ACHN (cell line): ENCODE results near the gene ZFAND4.
"Not testable (repeated sequence)": the region's sequence is repeated elsewhere in the genome, so short reads cannot be mapped to it uniquely, and the experiment has no call there.

Experiments used
- DNase-seq: peaks from one replicate; pipeline ENCODE4 v3.0.0-alpha.2; 2015
- in situ Hi-C: cut with HindIII; loops from 2 replicates; pipeline ENCODE4 v1.10.0; 2017; ENCODE audit warnings: low sequenced_read_pairs, low pct_ligation_motif_present, low pct_unique_long_range_greater_than_20kb

Gene ZFAND4

GRCh38 chr10:45647118-45647517 is 25.5 kb downstream of the ZFAND4 start:
- in situ Hi-C loops: no loop called here
- no peak for DNase-seq

- DNase-seq: no peak
- in situ Hi-C loops: no loop called here
Observed at GRCh38 chr10:45646384-45647050, 26.1 kb downstream of the ZFAND4 start.

GRCh38 chr10:45644527-45644926 is 28.0 kb downstream of the ZFAND4 start:
- DNase-seq: no peak
- in situ Hi-C loops: no loop called here

- in situ Hi-C loops: no loop called here
- no peak for DNase-seq
Observed at GRCh38 chr10:45640941-45641340, 31.6 kb downstream of the ZFAND4 start.

- in situ Hi-C loops: no loop called here
Observed at GRCh38 chr10:45640049-45640448, 32.5 kb downstream of the ZFAND4 start.

GRCh38 chr10:45627412-45628048 is 45.0 kb downstream of the ZFAND4 start:
- DNase-seq: no peak
- in situ Hi-C loops: no loop called here

More at GRCh38 chr10:45640049-45640448, 32.5 kb downstream of the ZFAND4 start:
- no peak for DNase-seq

GRCh38 chr10:45625879-45626278 is 46.7 kb downstream of the ZFAND4 start:
- in situ Hi-C loops: no loop called here
- no peak for DNase-seq

GRCh38 chr10:45624724-45625123 is 47.8 kb downstream of the ZFAND4 start:
- no peak for DNase-seq
- in situ Hi-C loops: no loop called here

GRCh38 chr10:45614869-45615268 is 57.7 kb downstream of the ZFAND4 start:
- no peak for DNase-seq
- in situ Hi-C loops: no loop called here

- in situ Hi-C loops: no loop called here
- no peak for DNase-seq
Observed at GRCh38 chr10:45612741-45613140, 59.8 kb downstream of the ZFAND4 start.

- no peak for DNase-seq
- in situ Hi-C loops: no loop called here
Observed at GRCh38 chr10:45608052-45608451, 64.5 kb downstream of the ZFAND4 start.

- DNase-seq: no peak
- in situ Hi-C loops: no loop called here
Observed at GRCh38 chr10:45607276-45607675, 65.3 kb downstream of the ZFAND4 start.

- no peak for DNase-seq
- in situ Hi-C loops: no loop called here
Observed at GRCh38 chr10:45602836-45603235, 69.7 kb downstream of the ZFAND4 start.

- DNase-seq: peak; percentile 30
- in situ Hi-C loops: no loop called here
Observed at GRCh38 chr10:45602082-45602730, 70.4 kb downstream of the ZFAND4 start.

- in situ Hi-C loops, DNase-seq: not testable (repeated sequence)
Observed at GRCh38 chr10:45601254-45601930, 71.2 kb downstream of the ZFAND4 start.

GRCh38 chr10:45600337-45601253 is 72.0 kb downstream of the ZFAND4 start:
- DNase-seq, in situ Hi-C loops: not testable (repeated sequence)

- DNase-seq: no peak
- in situ Hi-C loops: no loop called here
Observed at GRCh38 chr10:45599646-45600045, 72.9 kb downstream of the ZFAND4 start.

- in situ Hi-C loops: no loop called here
- no peak for DNase-seq
Observed at GRCh38 chr10:45599021-45599603, 73.5 kb downstream of the ZFAND4 start.
